Loucy (cell line): ENCODE data around the gene TMCO6.
"Not testable (repeated sequence)": the region's sequence is repeated elsewhere in the genome, so short reads cannot be mapped to it uniquely, and the experiment has no call there.

ENCODE experiments used
- EZH2phosphoT487 ChIP-seq: fragments of 200-600 bp; IDR thresholded peaks from 2 replicates; pipeline ENCODE4 v1.6.1; 2018; ENCODE audit warnings: antibody characterized with exemption, mild to moderate bottlenecking, moderate library complexity, borderline replicate concordance
- TF ChIP-seq, protein P1 (sequence below): fragments of 200-600 bp; sonication (generic); conservative IDR thresholded peaks from 2 replicates; pipeline ENCODE4 v1.5.1; 2014; ENCODE audit warnings: mild to moderate bottlenecking, antibody characterized with exemption, low read length

DNA sequence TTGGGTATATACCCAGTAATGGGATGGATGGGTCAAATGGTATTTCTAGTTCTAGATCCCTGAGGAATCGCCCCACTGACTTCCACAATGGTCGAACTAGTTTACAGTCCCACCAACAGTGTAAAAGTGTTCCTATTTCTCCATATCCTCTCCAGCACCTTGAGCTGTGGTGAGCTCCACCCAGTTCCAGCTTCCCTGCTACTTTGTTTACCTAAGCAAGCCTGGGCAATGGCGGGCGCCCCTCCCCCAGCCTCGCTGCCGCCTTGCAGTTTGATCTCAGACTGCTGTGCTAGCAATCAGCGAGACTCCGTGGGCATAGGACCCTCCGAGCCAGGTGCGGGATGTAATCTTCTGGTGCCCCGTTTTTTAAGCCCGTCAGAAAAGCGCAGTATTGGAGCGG lies 46.2 kb upstream of the TMCO6 start:
- TF ChIP-seq, protein P1, sequence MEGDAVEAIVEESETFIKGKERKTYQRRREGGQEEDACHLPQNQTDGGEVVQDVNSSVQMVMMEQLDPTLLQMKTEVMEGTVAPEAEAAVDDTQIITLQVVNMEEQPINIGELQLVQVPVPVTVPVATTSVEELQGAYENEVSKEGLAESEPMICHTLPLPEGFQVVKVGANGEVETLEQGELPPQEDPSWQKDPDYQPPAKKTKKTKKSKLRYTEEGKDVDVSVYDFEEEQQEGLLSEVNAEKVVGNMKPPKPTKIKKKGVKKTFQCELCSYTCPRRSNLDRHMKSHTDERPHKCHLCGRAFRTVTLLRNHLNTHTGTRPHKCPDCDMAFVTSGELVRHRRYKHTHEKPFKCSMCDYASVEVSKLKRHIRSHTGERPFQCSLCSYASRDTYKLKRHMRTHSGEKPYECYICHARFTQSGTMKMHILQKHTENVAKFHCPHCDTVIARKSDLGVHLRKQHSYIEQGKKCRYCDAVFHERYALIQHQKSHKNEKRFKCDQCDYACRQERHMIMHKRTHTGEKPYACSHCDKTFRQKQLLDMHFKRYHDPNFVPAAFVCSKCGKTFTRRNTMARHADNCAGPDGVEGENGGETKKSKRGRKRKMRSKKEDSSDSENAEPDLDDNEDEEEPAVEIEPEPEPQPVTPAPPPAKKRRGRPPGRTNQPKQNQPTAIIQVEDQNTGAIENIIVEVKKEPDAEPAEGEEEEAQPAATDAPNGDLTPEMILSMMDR = not testable (repeated sequence)
- not testable (repeated sequence) for TF ChIP-seq EZH2phosphoT487
